ENCODE measurements around the gene AIFM1.
"Not testable (repeated sequence)": the region's sequence is repeated elsewhere in the genome, so short reads cannot be mapped to it uniquely, and the experiment has no call there.

The AIFM1 gene

GRCh38 chrX:130120746-130121504 is 44.7 kb downstream of the AIFM1 start:
- DNase-seq (ENCODE audit: low spot score) = no peak
- TF ChIP-seq, protein P1, sequence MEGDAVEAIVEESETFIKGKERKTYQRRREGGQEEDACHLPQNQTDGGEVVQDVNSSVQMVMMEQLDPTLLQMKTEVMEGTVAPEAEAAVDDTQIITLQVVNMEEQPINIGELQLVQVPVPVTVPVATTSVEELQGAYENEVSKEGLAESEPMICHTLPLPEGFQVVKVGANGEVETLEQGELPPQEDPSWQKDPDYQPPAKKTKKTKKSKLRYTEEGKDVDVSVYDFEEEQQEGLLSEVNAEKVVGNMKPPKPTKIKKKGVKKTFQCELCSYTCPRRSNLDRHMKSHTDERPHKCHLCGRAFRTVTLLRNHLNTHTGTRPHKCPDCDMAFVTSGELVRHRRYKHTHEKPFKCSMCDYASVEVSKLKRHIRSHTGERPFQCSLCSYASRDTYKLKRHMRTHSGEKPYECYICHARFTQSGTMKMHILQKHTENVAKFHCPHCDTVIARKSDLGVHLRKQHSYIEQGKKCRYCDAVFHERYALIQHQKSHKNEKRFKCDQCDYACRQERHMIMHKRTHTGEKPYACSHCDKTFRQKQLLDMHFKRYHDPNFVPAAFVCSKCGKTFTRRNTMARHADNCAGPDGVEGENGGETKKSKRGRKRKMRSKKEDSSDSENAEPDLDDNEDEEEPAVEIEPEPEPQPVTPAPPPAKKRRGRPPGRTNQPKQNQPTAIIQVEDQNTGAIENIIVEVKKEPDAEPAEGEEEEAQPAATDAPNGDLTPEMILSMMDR (IDR thresholded peaks at IDR 0.05) = peak; percentile 49
- peak overlapping the region; percentile 68 for H3K4me3 ChIP-seq
- peak overlapping the region; percentile 28 to 87 for H3K27ac ChIP-seq

- Histone ChIP-seq H3K27ac (peak overlapping the region; percentile 28 to 87), H3K4me3 (peak overlapping the region; percentile 68)
- TF ChIP-seq, protein P1 (IDR thresholded peaks at IDR 0.05) = no peak
- DNase-seq (ENCODE audit: low spot score) = no peak
Measured at GRCh38 chrX:130120321-130120731, 45.3 kb downstream of the AIFM1 start.

DNA sequence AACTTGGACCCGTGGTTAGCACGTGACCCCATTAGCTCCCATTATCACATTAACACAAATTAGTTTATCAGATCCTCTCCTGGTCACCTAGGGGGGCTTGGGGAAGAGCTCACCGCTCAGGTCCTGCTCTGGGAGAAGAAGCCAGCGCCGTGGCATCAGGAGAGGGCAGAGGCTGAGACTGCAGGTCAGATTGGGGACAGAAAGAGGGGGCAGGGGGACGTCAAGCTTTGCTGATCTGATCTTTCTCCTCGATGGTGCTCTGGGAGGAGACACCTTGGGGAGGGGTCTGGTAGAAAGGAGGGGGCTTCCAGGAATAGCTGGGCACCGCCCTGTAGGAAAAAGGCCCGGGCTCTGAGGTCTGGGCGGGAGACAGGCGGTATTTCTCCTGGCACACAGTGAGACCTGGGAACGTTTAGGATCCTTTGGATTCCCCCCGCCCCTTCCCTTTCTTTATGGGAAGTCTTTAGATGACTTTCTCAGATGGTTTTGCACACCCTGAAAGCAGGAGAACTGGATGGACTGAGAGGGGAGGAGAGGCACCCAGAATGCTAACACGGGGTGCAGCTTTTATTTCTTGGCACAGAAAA is 46.2 kb downstream of the AIFM1 start:
- H3K4me3 ChIP-seq = peak overlapping the region; percentile 30
- TF ChIP-seq, protein P1 (IDR thresholded peaks at IDR 0.05) = no peak
- DNase-seq (ENCODE audit: low spot score) = no peak
- peak overlapping the region in 1 of 2 donors; percentile 87 for H3K27ac ChIP-seq

GRCh38 chrX:130118441-130119311 is 47.0 kb downstream of the AIFM1 start:
- Histone ChIP-seq H3K4me3 (peak overlapping the region; percentile 30), H3K27ac (peak overlapping the region in 1 of 2 donors; percentile 87)
- DNase-seq (ENCODE audit: low spot score) = no peak
- TF ChIP-seq, protein P1 (IDR thresholded peaks at IDR 0.05) = no peak

GRCh38 chrX:130117166-130117565 is 48.5 kb downstream of the AIFM1 start:
- Histone ChIP-seq H3K27ac (no peak overlapping the region), H3K4me3 (no peak overlapping the region)
- DNase-seq (ENCODE audit: low spot score) = no peak
- TF ChIP-seq, protein P1 (IDR thresholded peaks at IDR 0.05) = no peak

DNA sequence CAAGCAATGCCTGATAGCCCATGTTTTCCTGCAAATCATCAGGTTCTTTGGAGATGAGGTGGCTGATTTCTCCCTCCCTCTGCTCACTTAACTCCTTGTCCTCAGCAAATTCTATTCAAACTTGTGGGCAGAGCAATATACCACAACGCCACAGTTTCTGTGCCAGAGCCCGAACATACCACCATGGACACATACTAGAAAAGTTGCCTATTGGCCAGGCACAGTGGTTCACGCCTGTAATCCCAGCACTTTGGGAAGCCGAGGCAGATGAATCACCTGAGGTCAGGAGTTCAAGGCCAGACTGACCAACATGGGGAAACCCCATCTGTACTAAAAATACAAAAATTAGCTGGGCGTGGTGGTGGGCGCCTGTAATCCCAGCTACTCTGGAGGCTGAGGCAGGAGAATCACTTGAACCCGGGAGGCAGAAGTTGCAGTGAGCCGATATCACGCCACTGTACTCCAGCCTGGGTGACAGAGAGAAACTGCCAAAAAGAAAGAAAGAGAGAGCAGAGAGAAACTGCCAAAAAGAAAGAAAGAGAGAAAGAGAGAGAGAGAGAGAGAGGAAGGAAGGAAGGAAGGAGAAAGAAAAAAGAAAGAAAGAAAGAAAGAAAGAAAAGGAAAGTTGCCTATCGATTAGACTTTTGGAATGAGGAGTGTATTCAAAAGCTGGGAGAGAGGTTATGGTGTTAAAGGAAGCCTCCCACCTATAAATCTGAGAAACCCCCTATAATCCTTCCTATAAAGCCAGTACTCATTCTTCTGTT is 50.3 kb downstream of the AIFM1 start:
- H3K27ac ChIP-seq; DNase-seq (ENCODE audit: low spot score); H3K4me3 ChIP-seq: not testable (repeated sequence)

Measured in coronary artery (tissue), 2 donors.